ENCODE measurements around the gene PVALEF. TPM values are rescaled to one million over a fixed set of nuclear protein-coding genes. Genes with fewer than 3 reads are reported as not detected.

Gene PVALEF
- total and polyA plus RNA-seq, 2 donors (not counting 3 experiments of a cell fraction or from before 2014, with no cell fraction given) = not detected

GRCh38 chr17:81116704-81117103, 48.6 kb upstream of the PVALEF start:
- Histone ChIP-seq H4K20me1 (replicated peaks; ENCODE audit: control insufficient read depth, extremely low read depth, insufficient read depth, low read length) (no peaks in the 10 kb centered on the region), H3K4me1 (ENCODE audit: control insufficient read depth, extremely low read depth, insufficient read depth, low read length) (peaks cover 7% of the 10 kb centered on the region), H3K36me3 (ENCODE audit: control insufficient read depth in 2 of 2, extremely low read depth in 1 of 2, insufficient read depth in 2 of 2, low read length in 2 of 2) (no peaks in the 10 kb centered on the region), H2AFZ (ENCODE audit: low read depth, low read length) (no peak overlapping the region), H3K27ac (ENCODE audit: insufficient read depth, low read depth, low read length) (no peak overlapping the region), H3K4me2 (ENCODE audit: insufficient read depth, low read length) (no peak overlapping the region), H3K9ac (replicated peaks; ENCODE audit: extremely low read depth, insufficient read depth, low read length) (no peak overlapping the region), H3K4me3 (replicated peaks in 1 of 3; ENCODE audit: insufficient read depth in 1 of 3, low read depth in 1 of 3, low read length in 3 of 3) (no peak overlapping the region), H3K9me1 (replicated peaks; ENCODE audit: control insufficient read depth, extremely low read depth, insufficient read depth, low read length) (no peaks in the 10 kb centered on the region), H3K9me3 (replicated peaks; ENCODE audit: control insufficient read depth, insufficient read depth, low read length) (no peaks in the 10 kb centered on the region), H3K27me3 (ENCODE audit: control insufficient read depth in 2 of 2, insufficient read depth in 2 of 2, low read length in 2 of 2) (peaks cover 4% of the 10 kb centered on the region in 2 experiments), H3K79me2 (ENCODE audit: control insufficient read depth, insufficient read depth, low read length) (no peaks in the 10 kb centered on the region)
- ChIA-PET CTCF (interaction anchor here (0.7 to 1.1 kb wide), 2 partner anchors 26 to 122 kb away, joined by 3 to 4 read pairs; partner anchors contain the start of genes NDUFAF8 and TEPSIN), POLR2A (no interaction called here)
- intact Hi-C loops (cut with micrococcal nuclease) = no loop called here
- TF ChIP-seq GATA2 (IDR thresholded peaks at IDR 0.05; ENCODE audit: insufficient read depth, insufficient read length, low read depth, low read length) (no peak), MYC (IDR thresholded peaks at IDR 0.05; ENCODE audit: low read depth, low read length) (no peak), POLR2AphosphoS5 (IDR thresholded peaks at IDR 0.05; ENCODE audit: insufficient read depth, low read depth, low read length) (no peak), JUN (IDR thresholded peaks at IDR 0.05; ENCODE audit: borderline replicate concordance, insufficient read depth, insufficient read length, low read depth) (no peak), POLR2A (IDR thresholded peaks at IDR 0.05; ENCODE audit: low read depth, low read length) (no peak), MAX (IDR thresholded peaks at IDR 0.05; ENCODE audit: insufficient read depth, insufficient read length) (no peak), FOS (IDR thresholded peaks at IDR 0.05; ENCODE audit: borderline replicate concordance, insufficient read depth, low read length) (no peak), EZH2 (IDR thresholded peaks at IDR 0.05; ENCODE audit: borderline replicate concordance, low read depth, low read length, severe bottlenecking) (no peak)
- TF ChIP-seq, protein P1, sequence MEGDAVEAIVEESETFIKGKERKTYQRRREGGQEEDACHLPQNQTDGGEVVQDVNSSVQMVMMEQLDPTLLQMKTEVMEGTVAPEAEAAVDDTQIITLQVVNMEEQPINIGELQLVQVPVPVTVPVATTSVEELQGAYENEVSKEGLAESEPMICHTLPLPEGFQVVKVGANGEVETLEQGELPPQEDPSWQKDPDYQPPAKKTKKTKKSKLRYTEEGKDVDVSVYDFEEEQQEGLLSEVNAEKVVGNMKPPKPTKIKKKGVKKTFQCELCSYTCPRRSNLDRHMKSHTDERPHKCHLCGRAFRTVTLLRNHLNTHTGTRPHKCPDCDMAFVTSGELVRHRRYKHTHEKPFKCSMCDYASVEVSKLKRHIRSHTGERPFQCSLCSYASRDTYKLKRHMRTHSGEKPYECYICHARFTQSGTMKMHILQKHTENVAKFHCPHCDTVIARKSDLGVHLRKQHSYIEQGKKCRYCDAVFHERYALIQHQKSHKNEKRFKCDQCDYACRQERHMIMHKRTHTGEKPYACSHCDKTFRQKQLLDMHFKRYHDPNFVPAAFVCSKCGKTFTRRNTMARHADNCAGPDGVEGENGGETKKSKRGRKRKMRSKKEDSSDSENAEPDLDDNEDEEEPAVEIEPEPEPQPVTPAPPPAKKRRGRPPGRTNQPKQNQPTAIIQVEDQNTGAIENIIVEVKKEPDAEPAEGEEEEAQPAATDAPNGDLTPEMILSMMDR (IDR thresholded peaks at IDR 0.05; ENCODE audit: extremely low read depth in 1 of 2, insufficient read depth in 1 of 2, low read depth in 1 of 2, low read length in 2 of 2) = no peak
- dilution Hi-C loops (cut with MboI; ENCODE audit: extremely low pct_ligation_motif_present, low sequenced_read_pairs) = no loop called here
- FAIRE-seq = no peak
- DNase-seq (ENCODE audit: low read depth, low spot score) = no peak
- BruUV-seq (replicated peaks) = no TSS peak
